Left ventricle myocardium inferior (tissue), 1 donor: ENCODE measurements around the gene DIP2B. TPM values are rescaled to one million over a fixed set of nuclear protein-coding genes. Genes with fewer than 3 reads are reported as not detected.

Experiments used
- DNase-seq: peaks from one replicate; pipeline ENCODE4 v3.0.0-alpha.2; 2020
- H3K27ac ChIP-seq: fragments of 200-600 bp; replicated peaks from 2 replicates; pipeline ENCODE4 v1.8.0; 2021
- H3K27me3 ChIP-seq: fragments of 200-600 bp; 2 replicates; pipeline ENCODE4 v1.8.0; 2021; ENCODE audit warnings: low read depth
- H3K36me3 ChIP-seq: fragments of 200-600 bp; 2 replicates; pipeline ENCODE4 v1.8.0; 2021
- H3K4me1 ChIP-seq: fragments of 200-600 bp; 2 replicates; pipeline ENCODE4 v1.8.0; 2021
- H3K4me3 ChIP-seq: fragments of 200-600 bp; 2 replicates; pipeline ENCODE4 v1.8.0; 2021; ENCODE audit warnings: mild to moderate bottlenecking, moderate library complexity
- H3K9me3 ChIP-seq: fragments of 200-600 bp; replicated peaks from 2 replicates; pipeline ENCODE4 v1.8.0; 2021
- intact Hi-C: fragments of 100-400 bp; cut with micrococcal nuclease; formaldehyde crosslinking; loops from one replicate; pipeline ENCODE4 v1.11.0; 2022
- total RNA-seq: library from RNA; stranded (reverse); fragmentation: NEBNext Ultra II Directional; extraction: Animal tissue kit (Norgen Biotek cat#: 25700); gene quantifications from one replicate; pipeline ENCODE4 v1.2.1, GENCODE V29; 2021
- TF ChIP-seq, protein P1 (sequence below): fragments of 200-600 bp; IDR thresholded peaks from 2 replicates; pipeline ENCODE4 v1.8.0; 2021; ENCODE audit warnings: antibody characterized with exemption, mild to moderate bottlenecking, borderline replicate concordance
- donor health status: DM: no; HTN: yes; CAD: no; lungs with severe emphysema.

Gene DIP2B
- total RNA-seq, 1 donor from 2014 or later = 13.2 TPM

DNA sequence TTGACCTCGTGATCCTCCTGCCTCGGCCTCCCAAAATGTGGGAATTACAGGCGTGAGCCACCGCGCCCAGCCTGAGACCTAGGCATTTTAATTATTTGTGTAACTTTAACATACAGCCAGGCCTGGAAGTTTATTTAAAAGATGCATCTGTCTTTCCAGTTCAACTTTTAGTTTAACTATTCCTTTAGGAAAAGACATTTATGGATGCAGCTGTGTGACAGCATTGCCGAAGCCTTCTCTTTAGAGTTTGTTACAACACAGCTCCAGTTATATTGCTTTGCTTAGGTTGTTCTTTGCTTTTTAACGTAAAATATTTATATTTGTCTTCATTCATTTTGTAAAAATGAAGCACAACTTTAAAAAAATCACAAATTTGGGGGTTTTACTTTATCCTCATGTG, 67.0 kb downstream of the DIP2B start:
- Histone ChIP-seq H3K4me1 (peaks cover 74% of the 10 kb centered on the region), H3K36me3 (no peaks in the 10 kb centered on the region), H3K27me3 (no peaks in the 10 kb centered on the region), H3K27ac (peak overlapping the region; percentile 21), H3K9me3 (no peaks in the 10 kb centered on the region), H3K4me3 (no peak overlapping the region)
- no peak for DNase-seq
- intact Hi-C loops = loop anchor here (10.0 kb wide), 1 partner anchor 47 kb away; no protein-coding TSS in a partner anchor
- TF ChIP-seq, protein P1, sequence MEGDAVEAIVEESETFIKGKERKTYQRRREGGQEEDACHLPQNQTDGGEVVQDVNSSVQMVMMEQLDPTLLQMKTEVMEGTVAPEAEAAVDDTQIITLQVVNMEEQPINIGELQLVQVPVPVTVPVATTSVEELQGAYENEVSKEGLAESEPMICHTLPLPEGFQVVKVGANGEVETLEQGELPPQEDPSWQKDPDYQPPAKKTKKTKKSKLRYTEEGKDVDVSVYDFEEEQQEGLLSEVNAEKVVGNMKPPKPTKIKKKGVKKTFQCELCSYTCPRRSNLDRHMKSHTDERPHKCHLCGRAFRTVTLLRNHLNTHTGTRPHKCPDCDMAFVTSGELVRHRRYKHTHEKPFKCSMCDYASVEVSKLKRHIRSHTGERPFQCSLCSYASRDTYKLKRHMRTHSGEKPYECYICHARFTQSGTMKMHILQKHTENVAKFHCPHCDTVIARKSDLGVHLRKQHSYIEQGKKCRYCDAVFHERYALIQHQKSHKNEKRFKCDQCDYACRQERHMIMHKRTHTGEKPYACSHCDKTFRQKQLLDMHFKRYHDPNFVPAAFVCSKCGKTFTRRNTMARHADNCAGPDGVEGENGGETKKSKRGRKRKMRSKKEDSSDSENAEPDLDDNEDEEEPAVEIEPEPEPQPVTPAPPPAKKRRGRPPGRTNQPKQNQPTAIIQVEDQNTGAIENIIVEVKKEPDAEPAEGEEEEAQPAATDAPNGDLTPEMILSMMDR = no peak

DNA sequence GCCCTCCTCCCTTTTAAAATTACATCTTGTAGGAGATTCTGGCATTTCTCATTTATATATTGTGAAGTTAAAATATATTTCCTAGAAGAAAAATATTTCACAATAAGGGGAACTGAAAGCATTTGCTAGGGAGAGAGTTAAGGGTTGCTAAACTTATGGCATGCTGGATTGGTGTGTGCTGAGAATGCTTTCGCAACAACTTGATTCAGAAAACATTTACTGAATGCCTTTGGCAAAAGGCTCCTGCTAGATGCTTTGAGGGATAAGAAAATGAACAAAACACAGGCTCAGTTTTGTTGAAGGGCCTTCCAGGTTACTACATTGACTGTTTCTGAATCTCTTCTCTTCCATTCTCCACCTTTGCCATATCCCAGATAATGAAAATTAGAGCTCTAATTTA, 67.5 kb downstream of the DIP2B start:
- Histone ChIP-seq H3K27me3 (no peaks in the 10 kb centered on the region), H3K4me1 (peaks cover 74% of the 10 kb centered on the region), H3K4me3 (no peak overlapping the region), H3K27ac (peak overlapping the region; percentile 21), H3K9me3 (no peaks in the 10 kb centered on the region), H3K36me3 (no peaks in the 10 kb centered on the region)
- no peak for DNase-seq
- TF ChIP-seq, protein P1 = no peak
- intact Hi-C loops = loop anchor here (10.0 kb wide), 1 partner anchor 47 kb away; no protein-coding TSS in a partner anchor

DNA sequence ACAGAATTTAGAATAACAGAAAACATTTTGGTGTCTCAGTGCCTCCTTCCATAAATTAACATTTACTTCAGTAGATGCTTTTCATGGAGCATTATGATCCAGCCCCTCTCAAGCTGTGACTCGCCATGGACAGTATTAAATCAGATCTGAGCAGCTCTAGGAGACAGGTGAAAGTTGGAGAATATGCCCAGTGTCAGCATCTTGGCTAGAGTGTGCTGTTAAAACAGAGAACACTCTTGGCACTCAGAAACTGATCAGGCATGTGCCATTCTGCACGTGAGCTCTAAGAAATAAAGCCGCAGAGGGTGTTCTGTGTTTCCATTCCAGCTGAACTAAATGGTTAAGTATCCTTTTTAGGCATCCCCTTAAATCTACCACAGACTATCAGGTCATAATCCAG, 68.0 kb downstream of the DIP2B start:
- Histone ChIP-seq H3K4me1 (peaks cover 69% of the 10 kb centered on the region), H3K9me3 (no peaks in the 10 kb centered on the region), H3K27ac (peak overlapping the region; percentile 21), H3K36me3 (no peaks in the 10 kb centered on the region), H3K27me3 (no peaks in the 10 kb centered on the region), H3K4me3 (no peak overlapping the region)
- intact Hi-C loops = loop anchor here (10.0 kb wide), 1 partner anchor 48 kb away; no protein-coding TSS in a partner anchor
- no peak for DNase-seq
- TF ChIP-seq, protein P1 = no peak

DNA sequence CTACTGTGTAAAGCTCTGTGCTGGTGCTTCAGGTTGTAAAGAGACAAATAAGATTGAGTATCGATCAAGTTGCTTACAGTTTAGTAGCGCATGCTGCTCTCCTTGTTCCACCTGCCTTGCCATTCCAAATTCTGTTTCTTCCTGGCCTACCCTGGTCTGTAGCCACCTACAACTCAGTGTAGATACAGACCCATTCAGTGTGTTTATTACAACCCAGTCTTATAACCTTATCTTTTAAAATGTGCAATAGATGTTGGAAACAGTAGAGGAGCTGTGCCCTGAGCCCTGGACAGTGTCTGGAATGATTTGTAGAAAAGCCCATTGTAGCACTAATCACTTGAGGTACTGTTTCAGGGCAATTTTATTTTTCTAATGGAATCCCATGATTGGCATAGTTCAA, 68.5 kb downstream of the DIP2B start:
- Histone ChIP-seq H3K9me3 (no peaks in the 10 kb centered on the region), H3K27me3 (no peaks in the 10 kb centered on the region), H3K4me3 (no peak overlapping the region), H3K36me3 (no peaks in the 10 kb centered on the region), H3K27ac (no peak overlapping the region), H3K4me1 (peaks cover 64% of the 10 kb centered on the region)
- no peak for DNase-seq
- TF ChIP-seq, protein P1 = no peak
- intact Hi-C loops = loop anchor here (10.0 kb wide), 1 partner anchor 48 kb away; no protein-coding TSS in a partner anchor

DNA sequence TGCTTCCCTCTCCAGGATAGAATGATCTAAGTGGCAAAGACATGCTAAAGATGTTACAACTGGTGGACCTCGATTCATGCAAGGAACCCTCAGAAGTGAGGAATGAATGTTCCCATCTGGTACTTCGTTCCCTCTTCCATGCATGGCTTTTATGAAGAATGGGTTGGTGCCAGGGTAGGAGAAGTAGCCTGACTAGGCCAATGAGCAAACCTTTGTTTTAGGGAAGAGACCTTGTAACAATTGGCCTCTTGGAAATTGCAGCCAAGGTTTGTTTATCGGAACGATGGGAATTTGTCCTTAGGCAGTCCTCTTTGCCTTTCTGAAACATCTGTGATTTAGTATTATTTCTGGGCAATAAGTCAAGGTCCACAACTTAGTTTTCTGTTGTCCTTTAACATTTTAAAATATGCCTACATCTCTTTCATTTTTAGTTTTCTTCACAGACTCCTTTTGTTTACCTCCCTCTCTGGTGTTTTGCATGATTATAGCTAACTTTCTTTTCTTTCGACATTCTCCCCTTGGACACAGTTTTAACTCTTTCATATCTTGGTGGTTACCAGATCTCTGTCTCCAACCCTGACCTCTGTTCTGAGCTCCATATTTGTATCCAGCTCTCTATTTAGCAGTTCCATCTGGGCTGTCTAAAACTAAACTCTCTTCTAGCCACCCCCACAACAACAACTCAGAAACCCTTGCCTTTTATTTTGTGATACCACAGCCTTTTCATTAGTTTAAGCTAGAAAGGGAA, 70.0 kb downstream of the DIP2B start:
- Histone ChIP-seq H3K27me3 (no peaks in the 10 kb centered on the region), H3K9me3 (no peaks in the 10 kb centered on the region), H3K36me3 (no peaks in the 10 kb centered on the region), H3K27ac (no peak overlapping the region), H3K4me1 (peaks cover 58% of the 10 kb centered on the region), H3K4me3 (no peak overlapping the region)
- TF ChIP-seq, protein P1 = no peak
- intact Hi-C loops = loop anchor here (10.0 kb wide), 1 partner anchor 50 kb away; no protein-coding TSS in a partner anchor
- DNase-seq = no peak
